ENCODE results near the gene RPA1. TPM values are rescaled to one million over a fixed set of nuclear protein-coding genes. Genes with fewer than 3 reads are reported as not detected.

RPA1 gene
- total RNA-seq, 1 experiment from 2014 or later, result 150 TPM

- ChIA-PET CTCF (no interaction called here), POLR2A (no interaction called here)
- Histone ChIP-seq H3K36me3 (ENCODE audit: control insufficient read depth, insufficient read depth, low read length) (no peaks in the 10 kb centered on the region), H3K4me3 (ENCODE audit: low read depth in 2 of 2, low read length in 2 of 2) (no peak overlapping the region), H3K27ac (ENCODE audit: low read length) (no peak overlapping the region), H3K27me3 (ENCODE audit: control insufficient read depth, insufficient read depth, low read length) (no peaks in the 10 kb centered on the region), H3K4me1 (ENCODE audit: control insufficient read depth, insufficient read depth, low read length) (no peaks in the 10 kb centered on the region), H3K9me3 (ENCODE audit: control insufficient read depth, insufficient read depth, low read depth, low read length) (no peaks in the 10 kb centered on the region)
- in situ Hi-C loops (cut with HindIII; ENCODE audit: low pct_unique_long_range_greater_than_20kb, low sequenced_read_pairs), result no loop called here
- intact Hi-C loops (cut with micrococcal nuclease; ENCODE audit: unreplicated experiment), result no loop called here
- DNase-seq (ENCODE audit: low read depth, low spot score) (no peak), ATAC-seq (no peak)
- TF ChIP-seq POLR2AphosphoS5 (IDR thresholded peaks at IDR 0.05; ENCODE audit: low read depth, low read length) (no peak), SIN3A (IDR thresholded peaks at IDR 0.05; ENCODE audit: borderline replicate concordance, insufficient read depth, low read depth, low read length) (no peak), REST (IDR thresholded peaks at IDR 0.05; ENCODE audit: insufficient read depth in 1 of 2, low read depth in 2 of 2, low read length in 1 of 2) (no peak), TCF7L2 (IDR thresholded peaks at IDR 0.05; ENCODE audit: low read depth, low read length) (no peak), CTCF (IDR thresholded peaks at IDR 0.05) (no peak)
- no TSS peak for BruUV-seq (replicated peaks)
These were observed 104.3 kb downstream of the RPA1 start for GRCh38 chr17:1933875-1934715.

- Histone ChIP-seq H3K27ac (ENCODE audit: low read length) (no peak overlapping the region), H3K27me3 (ENCODE audit: control insufficient read depth, insufficient read depth, low read length) (no peaks in the 10 kb centered on the region), H3K4me1 (ENCODE audit: control insufficient read depth, insufficient read depth, low read length) (no peaks in the 10 kb centered on the region), H3K4me3 (ENCODE audit: low read depth in 2 of 2, low read length in 2 of 2) (no peak overlapping the region), H3K9me3 (ENCODE audit: control insufficient read depth, insufficient read depth, low read depth, low read length) (no peaks in the 10 kb centered on the region), H3K36me3 (ENCODE audit: control insufficient read depth, insufficient read depth, low read length) (no peaks in the 10 kb centered on the region)
- in situ Hi-C loops (cut with HindIII; ENCODE audit: low pct_unique_long_range_greater_than_20kb, low sequenced_read_pairs) (no loop called here), intact Hi-C loops (cut with micrococcal nuclease; ENCODE audit: unreplicated experiment) (no loop called here)
- no TSS peak for BruUV-seq (replicated peaks)
- no peak for ATAC-seq
- no peak for DNase-seq (ENCODE audit: low read depth, low spot score)
- no peak for TF ChIP-seq REST (IDR thresholded peaks at IDR 0.05; ENCODE audit: insufficient read depth in 1 of 2, low read depth in 2 of 2, low read length in 1 of 2)
- ChIA-PET CTCF (no interaction called here), POLR2A (no interaction called here)
These were observed 105.1 kb downstream of the RPA1 start for GRCh38 chr17:1934901-1935300.
